Naive thymus-derived CD4-positive, alpha-beta T cell (primary cell): ENCODE measurements around the gene ACSS3. TPM values are rescaled to one million over a fixed set of nuclear protein-coding genes. Genes with fewer than 3 reads are reported as not detected.
"Not testable (repeated sequence)": the region's sequence is repeated elsewhere in the genome, so short reads cannot be mapped to it uniquely, and the experiment has no call there.

Experiments
- ATAC-seq: fragments of 150-1000 bp; cut with Tn5 transposase; 2 replicates; pipeline ENCODE4 v1.10.0; 2021; ENCODE audit warnings: mild to moderate bottlenecking, moderate library complexity
- CTCF ChIA-PET: fragments of 350-600 bp; sonication (Branson Sonifier 250); formaldehyde crosslinking; loops from one replicate; lab custom pipeline; 2021; ENCODE audit warnings: antibody characterized with exemption; lab: Charles Lee
- POLR2A ChIA-PET: fragments of 350-600 bp; sonication (Branson Sonifier 250); formaldehyde crosslinking; loops from one replicate; lab custom pipeline; 2021; ENCODE audit warnings: antibody characterized with exemption, inconsistent platforms; lab: Charles Lee
- DNase-seq, 9 donors: peaks; one replicate each; pipeline versions ENCODE4 v3.0.0 to v3.0.0-alpha.2; 2020 to 2022; ENCODE audit warnings: mixed read lengths in 1 of 9
- H3K27ac ChIP-seq: one replicate; pipeline ENCODE4 v1.7.0; 2013; ENCODE audit warnings: mild to moderate bottlenecking, low read depth, low read length, moderate library complexity
- H3K27me3 ChIP-seq, 2 donors: one replicate each; pipeline ENCODE4 v1.7.0; 2013; ENCODE audit warnings: low read length in 2 of 2, mild to moderate bottlenecking in 2 of 2, moderate library complexity in 2 of 2; ENCODE audit not compliant: control insufficient read depth in 2 of 2, insufficient read depth in 2 of 2
- H3K36me3 ChIP-seq, 3 experiments: 1 replicate in 2 of 3; 2 replicates in 1 of 3; pipeline ENCODE4 v1.7.0; 2013; ENCODE audit warnings: low read length in 3 of 3, mild to moderate bottlenecking in 3 of 3, moderate library complexity in 1 of 3; ENCODE audit not compliant: insufficient read depth in 3 of 3, control insufficient read depth in 2 of 3
- H3K4me1 ChIP-seq, 2 donors: one replicate each; pipeline ENCODE4 v1.7.0; 2013; ENCODE audit warnings: low read length in 2 of 2, mild to moderate bottlenecking in 2 of 2, moderate library complexity in 1 of 2; ENCODE audit not compliant: control insufficient read depth in 2 of 2, insufficient read depth in 2 of 2
- H3K4me3 ChIP-seq: 2 replicates; pipeline ENCODE4 v1.7.0; 2013; ENCODE audit warnings: mild to moderate bottlenecking, low read length
- H3K9me3 ChIP-seq, 3 experiments: 1 replicate in 2 of 3; 2 replicates in 1 of 3; pipeline ENCODE4 v1.7.0; 2013; ENCODE audit warnings: low read length in 3 of 3; ENCODE audit not compliant: control insufficient read depth in 2 of 3
- H3K27ac Mint-ChIP-seq, 9 donors: one replicate each; pipeline ENCODE4 v1.8.0; 2020 to 2022; ENCODE audit warnings: mixed read lengths in 9 of 9, mild to moderate bottlenecking in 8 of 9, moderate library complexity in 5 of 9, inconsistent platforms in 2 of 9
- H3K27me3 Mint-ChIP-seq, 5 donors: one replicate each; pipeline ENCODE4 v1.8.0; 2021 to 2022; ENCODE audit warnings: mixed read lengths in 5 of 5, mild to moderate bottlenecking in 1 of 5
- H3K36me3 Mint-ChIP-seq, 5 donors: one replicate each; pipeline ENCODE4 v1.8.0; 2020 to 2022; ENCODE audit warnings: mixed read lengths in 5 of 5, mild to moderate bottlenecking in 3 of 5, inconsistent platforms in 1 of 5
- H3K4me1 Mint-ChIP-seq, 7 donors: one replicate each; pipeline ENCODE4 v1.8.0; 2020 to 2022; ENCODE audit warnings: mixed read lengths in 7 of 7, mild to moderate bottlenecking in 3 of 7, inconsistent platforms in 1 of 7
- H3K4me3 Mint-ChIP-seq, 10 donors: one replicate each; pipeline ENCODE4 v1.8.0; 2020 to 2022; ENCODE audit warnings: mild to moderate bottlenecking in 10 of 10, mixed read lengths in 10 of 10, moderate library complexity in 6 of 10, inconsistent platforms in 2 of 10
- H3K9me3 Mint-ChIP-seq, 11 donors: one replicate each; pipeline ENCODE4 v1.8.0; 2020 to 2022; ENCODE audit warnings: mixed read lengths in 11 of 11, mild to moderate bottlenecking in 4 of 11, inconsistent platforms in 1 of 11, moderate library complexity in 1 of 11
- intact Hi-C, 2 donors: fragments of 100-400 bp; cut with micrococcal nuclease; formaldehyde crosslinking; loops; one replicate each; pipeline ENCODE4 v1.15.1; 2023
- polyA plus RNA-seq, 2 donors: library from polyadenylated mRNA; unstranded; fragments of 300-500 nt; fragmentation: Illumina TruSeq; gene quantifications; one replicate each; pipeline ENCODE4 v1.2.3, GENCODE V29; 2021
- total RNA-seq, 6 experiments: library from RNA in 5 of 6; stranded (reverse) in 5 of 6; gene quantifications; 1 replicate in 5 of 6; 2 replicates in 1 of 6; pipeline ENCODE4 v1.2.3 and lab custom pipeline; 2021 to 2026

ACSS3 gene
- total and polyA plus RNA-seq, 7 experiments from 2014 or later, result 0.49 TPM; not detected in 6

- Mint-ChIP-seq H3K27ac (no peak overlapping the region), H3K4me1 (no peaks in the 10 kb centered on the region), H3K27me3 (no peaks in the 10 kb centered on the region), H3K36me3 (no peaks in the 10 kb centered on the region), H3K9me3 (peaks cover 0 to 22% (median 9%) of the 10 kb centered on the region in 11 donors), H3K4me3 (no peak overlapping the region)
- H3K9me3 ChIP-seq, result no peaks in the 10 kb centered on the region
- H3K36me3 ChIP-seq, result no peaks in the 10 kb centered on the region
- DNase-seq, result no peak
- H3K27ac ChIP-seq, result no peak overlapping the region
- intact Hi-C loops, result no loop called here
- H3K4me1 ChIP-seq, result no peaks in the 10 kb centered on the region
- ATAC-seq, result no peak
- no peaks in the 10 kb centered on the region for H3K27me3 ChIP-seq
- no peak overlapping the region for H3K4me3 ChIP-seq
- CTCF ChIA-PET, result no interaction called here
- POLR2A ChIA-PET, result no interaction called here
Measured at GRCh38 chr12:81176796-81177195, 98.9 kb downstream of the ACSS3 start.

GRCh38 chr12:81181691-81182090, 103.8 kb downstream of the ACSS3 start:
- ATAC-seq (no peak), DNase-seq (no peak)
- Mint-ChIP-seq H3K4me1 (no peaks in the 10 kb centered on the region), H3K9me3 (peaks cover 0 to 33% (median 5%) of the 10 kb centered on the region in 11 donors), H3K27ac (no peak overlapping the region), H3K4me3 (no peak overlapping the region), H3K27me3 (no peaks in the 10 kb centered on the region), H3K36me3 (no peaks in the 10 kb centered on the region)
- H3K9me3 ChIP-seq, result no peaks in the 10 kb centered on the region
- intact Hi-C loops, result no loop called here
- no peaks in the 10 kb centered on the region for H3K36me3 ChIP-seq
- ChIA-PET POLR2A (no interaction called here), CTCF (no interaction called here)
- H3K27me3 ChIP-seq, result no peaks in the 10 kb centered on the region
- H3K4me1 ChIP-seq, result no peaks in the 10 kb centered on the region
- H3K27ac ChIP-seq, result no peak overlapping the region
- no peak overlapping the region for H3K4me3 ChIP-seq

GRCh38 chr12:81187686-81188085, 109.8 kb downstream of the ACSS3 start:
- Histone ChIP-seq H3K9me3 (no peaks in the 10 kb centered on the region), H3K36me3 (no peaks in the 10 kb centered on the region), H3K4me3 (no peak overlapping the region), H3K27me3 (no peaks in the 10 kb centered on the region), H3K27ac (no peak overlapping the region), H3K4me1 (no peaks in the 10 kb centered on the region)
- intact Hi-C loops, result no loop called here
- H3K27me3 Mint-ChIP-seq, result no peaks in the 10 kb centered on the region
- ATAC-seq (no peak), DNase-seq (no peak)
- no peak overlapping the region for H3K4me3 Mint-ChIP-seq
- peaks cover 0 to 24% (median 0%) of the 10 kb centered on the region in 11 donors for H3K9me3 Mint-ChIP-seq
- no peak overlapping the region for H3K27ac Mint-ChIP-seq
- no peaks in the 10 kb centered on the region for H3K4me1 Mint-ChIP-seq
- ChIA-PET POLR2A (no interaction called here), CTCF (no interaction called here)
- no peaks in the 10 kb centered on the region for H3K36me3 Mint-ChIP-seq

- no peaks in the 10 kb centered on the region for H3K27me3 Mint-ChIP-seq
- H3K4me1 Mint-ChIP-seq, result no peaks in the 10 kb centered on the region
Measured at GRCh38 chr12:81196595-81196994, 118.7 kb downstream of the ACSS3 start.

GRCh38 chr12:81200561-81200960, 122.7 kb downstream of the ACSS3 start:
- H3K36me3 Mint-ChIP-seq, intact Hi-C loops, CTCF ChIA-PET, H3K27ac ChIP-seq, H3K4me3 ChIP-seq, H3K4me1 Mint-ChIP-seq, DNase-seq, H3K36me3 ChIP-seq, H3K9me3 ChIP-seq, H3K4me3 Mint-ChIP-seq, H3K27ac Mint-ChIP-seq, H3K27me3 Mint-ChIP-seq, POLR2A ChIA-PET, H3K4me1 ChIP-seq, H3K27me3 ChIP-seq, ATAC-seq: not testable (repeated sequence)
- peaks cover 0 to 14% (median 1%) of the 10 kb centered on the region in 11 donors for H3K9me3 Mint-ChIP-seq

More at GRCh38 chr12:81196595-81196994, 118.7 kb downstream of the ACSS3 start:
- ChIA-PET CTCF (no interaction called here), POLR2A (no interaction called here)
- Histone ChIP-seq H3K9me3 (no peaks in the 10 kb centered on the region), H3K27me3 (no peaks in the 10 kb centered on the region), H3K4me1 (no peaks in the 10 kb centered on the region), H3K36me3 (no peaks in the 10 kb centered on the region), H3K27ac (no peak overlapping the region), H3K4me3 (no peak overlapping the region)
- Mint-ChIP-seq H3K27ac (no peak overlapping the region), H3K36me3 (no peaks in the 10 kb centered on the region), H3K4me3 (no peak overlapping the region), H3K9me3 (peaks cover 0 to 17% (median 0%) of the 10 kb centered on the region in 11 donors)
- ATAC-seq (no peak), DNase-seq (no peak)
- intact Hi-C loops, result no loop called here

GRCh38 chr12:81203671-81204204, 125.9 kb downstream of the ACSS3 start:
- Mint-ChIP-seq H3K4me3 (no peak overlapping the region), H3K9me3 (peaks cover 0 to 7% (median 1%) of the 10 kb centered on the region in 11 donors), H3K4me1 (no peaks in the 10 kb centered on the region), H3K27ac (no peak overlapping the region), H3K27me3 (no peaks in the 10 kb centered on the region), H3K36me3 (no peaks in the 10 kb centered on the region)
- ATAC-seq, result no peak
- Histone ChIP-seq H3K27ac (no peak overlapping the region), H3K4me3 (no peak overlapping the region), H3K36me3 (no peaks in the 10 kb centered on the region), H3K9me3 (no peaks in the 10 kb centered on the region), H3K27me3 (no peaks in the 10 kb centered on the region), H3K4me1 (no peaks in the 10 kb centered on the region)
- no peak for DNase-seq
- intact Hi-C loops, result no loop called here
- CTCF ChIA-PET, result no interaction called here
- POLR2A ChIA-PET, result no interaction called here

GRCh38 chr12:81205416-81205815, 127.5 kb downstream of the ACSS3 start:
- Histone ChIP-seq H3K9me3 (no peaks in the 10 kb centered on the region), H3K36me3 (no peaks in the 10 kb centered on the region), H3K4me1 (no peaks in the 10 kb centered on the region), H3K4me3 (no peak overlapping the region), H3K27me3 (no peaks in the 10 kb centered on the region), H3K27ac (no peak overlapping the region)
- POLR2A ChIA-PET, result no interaction called here
- H3K36me3 Mint-ChIP-seq, result no peaks in the 10 kb centered on the region
- no peak overlapping the region for H3K4me3 Mint-ChIP-seq
- DNase-seq (no peak), ATAC-seq (no peak)
- H3K4me1 Mint-ChIP-seq, result no peaks in the 10 kb centered on the region
- no peak overlapping the region for H3K27ac Mint-ChIP-seq
- intact Hi-C loops, result no loop called here
- CTCF ChIA-PET, result no interaction called here
- H3K9me3 Mint-ChIP-seq, result peaks cover 0 to 5% (median 0%) of the 10 kb centered on the region in 11 donors
- H3K27me3 Mint-ChIP-seq, result no peaks in the 10 kb centered on the region
